Breast epithelium (tissue), 3 donors: ENCODE data around the gene CAMK2B.

Source experiments
- POLR2A ChIP-seq: fragments of 450-650 bp; IDR thresholded peaks from one replicate; pipeline ENCODE4 v1.6.1; 2016; ENCODE audit warnings: antibody characterized with exemption, mild to moderate bottlenecking, moderate library complexity
- POLR2AphosphoS5 ChIP-seq, 3 donors: sonication (generic); formaldehyde crosslinking; IDR thresholded peaks; one replicate each; pipeline ENCODE4 v1.6.1; 2017; ENCODE audit warnings: antibody characterized with exemption in 3 of 3
- TF ChIP-seq, protein P1 (sequence below), 3 donors: fragments of 450-650 bp; IDR thresholded peaks; one replicate each; pipeline ENCODE4 v1.5.1; 2016 to 2017; ENCODE audit warnings: antibody characterized with exemption in 3 of 3, mild to moderate bottlenecking in 3 of 3, moderate library complexity in 3 of 3

DNA sequence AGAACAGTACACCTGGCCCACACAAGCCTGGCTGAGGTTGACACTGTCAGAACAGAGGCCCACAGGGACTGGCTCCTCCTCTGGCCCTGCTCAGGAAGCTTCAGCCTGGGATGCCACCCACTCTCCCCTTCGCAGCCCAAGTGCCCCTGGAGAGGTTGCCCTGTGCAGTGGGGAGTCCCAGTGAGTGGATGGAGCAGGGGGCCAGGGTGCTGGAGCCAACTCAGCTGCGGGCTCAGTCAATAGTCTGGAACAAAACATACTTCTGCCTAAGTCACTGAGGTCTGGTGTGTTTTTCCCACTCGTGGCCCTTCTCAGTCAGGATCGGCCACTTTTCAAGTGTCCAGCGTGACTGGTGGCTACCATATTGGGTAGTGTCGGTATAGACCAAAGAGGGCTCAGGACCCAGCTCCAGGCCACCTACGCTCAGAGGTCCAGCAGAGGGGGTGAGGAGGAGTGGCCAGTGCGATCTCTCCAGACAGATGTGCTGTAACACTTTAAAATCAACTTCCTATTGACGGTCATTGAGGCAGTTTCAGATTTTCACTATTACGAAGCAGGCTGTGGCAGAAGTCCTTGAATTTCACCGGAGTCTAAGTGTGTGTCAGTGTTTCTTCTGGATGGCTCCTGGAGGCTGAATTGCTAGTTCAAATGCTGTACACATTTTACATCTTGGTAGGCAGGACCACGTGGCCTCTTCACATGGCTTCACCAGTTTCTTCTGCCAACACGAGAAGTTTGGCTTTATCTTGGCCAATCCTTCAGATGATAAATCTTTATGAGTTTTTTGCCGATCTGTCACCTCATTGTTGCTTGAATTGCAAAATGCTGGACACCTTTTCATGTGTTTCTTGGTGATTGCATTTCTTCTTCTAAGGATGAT is 135.2 kb downstream of the CAMK2B start:
- TF ChIP-seq, protein P1, sequence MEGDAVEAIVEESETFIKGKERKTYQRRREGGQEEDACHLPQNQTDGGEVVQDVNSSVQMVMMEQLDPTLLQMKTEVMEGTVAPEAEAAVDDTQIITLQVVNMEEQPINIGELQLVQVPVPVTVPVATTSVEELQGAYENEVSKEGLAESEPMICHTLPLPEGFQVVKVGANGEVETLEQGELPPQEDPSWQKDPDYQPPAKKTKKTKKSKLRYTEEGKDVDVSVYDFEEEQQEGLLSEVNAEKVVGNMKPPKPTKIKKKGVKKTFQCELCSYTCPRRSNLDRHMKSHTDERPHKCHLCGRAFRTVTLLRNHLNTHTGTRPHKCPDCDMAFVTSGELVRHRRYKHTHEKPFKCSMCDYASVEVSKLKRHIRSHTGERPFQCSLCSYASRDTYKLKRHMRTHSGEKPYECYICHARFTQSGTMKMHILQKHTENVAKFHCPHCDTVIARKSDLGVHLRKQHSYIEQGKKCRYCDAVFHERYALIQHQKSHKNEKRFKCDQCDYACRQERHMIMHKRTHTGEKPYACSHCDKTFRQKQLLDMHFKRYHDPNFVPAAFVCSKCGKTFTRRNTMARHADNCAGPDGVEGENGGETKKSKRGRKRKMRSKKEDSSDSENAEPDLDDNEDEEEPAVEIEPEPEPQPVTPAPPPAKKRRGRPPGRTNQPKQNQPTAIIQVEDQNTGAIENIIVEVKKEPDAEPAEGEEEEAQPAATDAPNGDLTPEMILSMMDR (IDR thresholded peaks at IDR 0.05): no peak
- TF ChIP-seq POLR2A: no peak
- no peak for TF ChIP-seq POLR2AphosphoS5 (IDR thresholded peaks at IDR 0.05)
